Naive B cell (primary cell): ENCODE measurements around the gene LRWD1. TPM values are rescaled to one million over a fixed set of nuclear protein-coding genes. Genes with fewer than 3 reads are reported as not detected.
"Not testable (repeated sequence)": the region's sequence is repeated elsewhere in the genome, so short reads cannot be mapped to it uniquely, and the experiment has no call there.

Experiments used
- ATAC-seq, 2 donors: fragments of 150-1000 bp; cut with Tn5 transposase; 2 replicates each; pipeline ENCODE4 v1.10.0; 2021; ENCODE audit warnings: low read depth in 2 of 2, mild to moderate bottlenecking in 2 of 2, moderate library complexity in 2 of 2
- DNase-seq: peaks from one replicate; pipeline ENCODE4 v3.0.0; 2022
- H3K27ac Mint-ChIP-seq, 6 donors: one replicate each; pipeline ENCODE4 v1.8.0; 2020 to 2022; ENCODE audit warnings: mild to moderate bottlenecking in 6 of 6, mixed read lengths in 6 of 6, moderate library complexity in 5 of 6, inconsistent platforms in 2 of 6
- H3K27me3 Mint-ChIP-seq, 3 donors: one replicate each; pipeline ENCODE4 v1.8.0; 2021 to 2022; ENCODE audit warnings: mixed read lengths in 3 of 3, mild to moderate bottlenecking in 1 of 3
- H3K36me3 Mint-ChIP-seq, 2 donors: one replicate each; pipeline ENCODE4 v1.8.0; 2020 to 2022; ENCODE audit warnings: mixed read lengths in 2 of 2, inconsistent platforms in 1 of 2, mild to moderate bottlenecking in 1 of 2
- H3K4me1 Mint-ChIP-seq, 3 donors: one replicate each; pipeline ENCODE4 v1.8.0; 2020 to 2022; ENCODE audit warnings: mixed read lengths in 3 of 3, inconsistent platforms in 1 of 3, mild to moderate bottlenecking in 1 of 3, moderate library complexity in 1 of 3
- H3K4me3 Mint-ChIP-seq, 8 donors: one replicate each; pipeline ENCODE4 v1.8.0; 2020 to 2022; ENCODE audit warnings: mild to moderate bottlenecking in 8 of 8, mixed read lengths in 8 of 8, moderate library complexity in 8 of 8, inconsistent platforms in 2 of 8
- H3K9me3 Mint-ChIP-seq, 7 donors: one replicate each; pipeline ENCODE4 v1.8.0; 2020 to 2022; ENCODE audit warnings: mixed read lengths in 7 of 7, mild to moderate bottlenecking in 5 of 7, inconsistent platforms in 2 of 7, moderate library complexity in 1 of 7
- polyA plus RNA-seq, 6 donors: library from polyadenylated mRNA; unstranded; fragments of 300-500 nt; fragmentation: Illumina TruSeq; gene quantifications; one replicate each; pipeline ENCODE4 v1.2.3, GENCODE V29; 2021; ENCODE audit warnings: low read depth in 6 of 6

Gene LRWD1
- polyA plus RNA-seq, 6 donors from 2014 or later, result 6.9 to 22.1 (median 17.3) TPM

- peaks cover 20 to 27% (median 25%) of the 10 kb centered on the region in 3 donors for H3K4me1 Mint-ChIP-seq
- H3K36me3 Mint-ChIP-seq, result peaks cover 0 to 15% of the 10 kb centered on the region in 2 donors
- no peaks in the 10 kb centered on the region for H3K27me3 Mint-ChIP-seq
- H3K27ac Mint-ChIP-seq, result peak overlapping the region in 4 of 6 donors; percentile 23 to 90 (median 52)
- H3K4me3 Mint-ChIP-seq, result peak overlapping the region in 3 of 8 donors; percentile 6 to 56 (median 47)
- DNase-seq (peak; percentile 50), ATAC-seq (peak; percentile 92 to 98)
- H3K9me3 Mint-ChIP-seq, result no peaks in the 10 kb centered on the region
These were observed 14.5 kb upstream of the LRWD1 start for GRCh38 chr7:102450242-102450641.

GRCh38 chr7:102451371-102452054 lies 13.3 kb upstream of the LRWD1 start:
- Mint-ChIP-seq H3K4me1 (peaks cover 11 to 18% (median 14%) of the 10 kb centered on the region in 3 donors), H3K36me3 (peaks cover 0 to 6% of the 10 kb centered on the region in 2 donors), H3K27ac (no peak overlapping the region), H3K4me3 (no peak overlapping the region), H3K27me3 (no peaks in the 10 kb centered on the region), H3K9me3 (no peaks in the 10 kb centered on the region)
- ATAC-seq (no peak), DNase-seq (no peak)

GRCh38 chr7:102452451-102452850 lies 12.3 kb upstream of the LRWD1 start:
- Mint-ChIP-seq H3K9me3 (no peaks in the 10 kb centered on the region), H3K4me1 (peaks cover 7 to 22% (median 11%) of the 10 kb centered on the region in 3 donors), H3K4me3 (no peak overlapping the region), H3K27me3 (no peaks in the 10 kb centered on the region), H3K36me3 (peaks cover 0 to 6% of the 10 kb centered on the region in 2 donors), H3K27ac (peak overlapping the region in 1 of 6 donors; percentile 74)
- DNase-seq (no peak), ATAC-seq (no peak)

GRCh38 chr7:102453319-102453718 lies 11.5 kb upstream of the LRWD1 start:
- H3K4me3 Mint-ChIP-seq, result no peak overlapping the region
- no peak for DNase-seq
- ATAC-seq, result no peak
- H3K9me3 Mint-ChIP-seq, result no peaks in the 10 kb centered on the region
- peak overlapping the region in 1 of 6 donors; percentile 67 for H3K27ac Mint-ChIP-seq
- peaks cover 0 to 6% of the 10 kb centered on the region in 2 donors for H3K36me3 Mint-ChIP-seq
- H3K27me3 Mint-ChIP-seq, result no peaks in the 10 kb centered on the region
- peaks cover 7 to 22% (median 11%) of the 10 kb centered on the region in 3 donors for H3K4me1 Mint-ChIP-seq

DNA sequence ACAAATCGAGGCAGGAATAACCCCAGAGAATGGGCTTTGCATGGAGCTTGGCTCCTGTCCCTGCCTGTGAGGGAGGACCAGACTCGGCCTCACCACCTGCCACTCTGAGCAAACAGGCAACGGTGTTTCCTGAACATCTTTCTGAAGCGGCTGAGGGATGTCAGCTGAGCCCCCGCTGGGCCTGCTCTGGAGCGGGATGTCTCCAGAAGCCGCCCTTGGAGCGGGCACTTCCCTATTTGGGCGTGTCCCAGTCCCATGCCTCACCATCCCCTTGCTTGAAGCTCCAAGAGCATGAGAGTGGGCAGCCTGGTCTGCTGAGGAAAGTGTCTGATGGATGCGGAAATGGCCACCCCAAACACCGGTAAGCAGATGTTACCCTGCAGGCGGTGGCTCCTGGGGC lies 10.3 kb upstream of the LRWD1 start:
- peaks cover 7 to 20% (median 11%) of the 10 kb centered on the region in 3 donors for H3K4me1 Mint-ChIP-seq
- H3K9me3 Mint-ChIP-seq, result no peaks in the 10 kb centered on the region
- H3K4me3 Mint-ChIP-seq, result no peak overlapping the region
- ATAC-seq (no peak), DNase-seq (no peak)
- H3K36me3 Mint-ChIP-seq, result peaks cover 0 to 6% of the 10 kb centered on the region in 2 donors
- H3K27ac Mint-ChIP-seq, result peak overlapping the region in 1 of 6 donors; percentile 75
- no peaks in the 10 kb centered on the region for H3K27me3 Mint-ChIP-seq

DNA sequence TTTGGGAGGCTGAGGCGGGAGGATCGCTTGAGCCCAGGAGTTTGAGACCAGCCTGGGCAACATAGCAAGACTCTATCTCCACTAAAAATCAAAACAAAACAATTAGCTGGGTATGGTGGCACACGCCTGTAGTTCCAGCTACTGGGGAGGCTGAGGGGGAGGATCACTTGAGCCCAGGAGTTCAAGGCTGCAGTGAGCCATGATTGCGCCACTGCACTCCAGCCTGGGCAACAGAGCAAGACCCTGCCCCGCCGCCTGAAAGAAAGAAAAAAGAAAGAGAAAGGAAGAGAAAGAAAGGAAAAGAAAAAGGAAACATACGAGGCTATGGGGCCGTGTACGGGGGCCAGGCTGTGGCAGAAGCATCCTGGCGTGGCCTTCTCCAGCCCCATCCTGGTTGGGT lies 9.9 kb upstream of the LRWD1 start:
- not testable (repeated sequence) for ATAC-seq, H3K9me3 Mint-ChIP-seq, DNase-seq, H3K36me3 Mint-ChIP-seq, H3K27me3 Mint-ChIP-seq
- peak overlapping the region in 2 of 6 donors; percentile 75 to 94 for H3K27ac Mint-ChIP-seq
- peak overlapping the region in 1 of 8 donors; percentile 66 for H3K4me3 Mint-ChIP-seq
- H3K4me1 Mint-ChIP-seq, result peaks cover 7 to 20% (median 11%) of the 10 kb centered on the region in 3 donors

DNA sequence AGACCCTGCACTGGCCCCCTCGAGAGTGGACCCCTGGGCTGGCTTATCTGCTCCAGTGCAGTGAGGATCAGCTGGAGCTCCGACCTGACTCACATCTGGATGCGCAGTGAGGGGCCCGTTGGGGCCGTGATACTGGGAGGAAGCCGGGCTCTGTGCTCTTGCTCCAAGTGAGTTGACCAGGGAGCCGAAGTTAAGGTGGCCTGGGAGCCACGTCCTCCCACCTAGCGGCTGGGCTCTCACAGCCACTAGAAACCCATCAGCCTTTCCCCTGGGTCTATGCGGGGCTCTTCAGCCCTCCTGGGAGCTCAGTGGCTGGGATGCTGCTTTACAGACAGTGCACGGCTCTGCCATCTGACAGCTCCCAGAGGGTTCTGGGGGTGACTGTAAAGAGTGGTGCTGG lies 9.2 kb upstream of the LRWD1 start:
- ATAC-seq, result no peak
- H3K36me3 Mint-ChIP-seq, result peaks cover 0 to 6% of the 10 kb centered on the region in 2 donors
- H3K27ac Mint-ChIP-seq, result peak overlapping the region in 2 of 6 donors; percentile 39 to 65
- no peaks in the 10 kb centered on the region for H3K9me3 Mint-ChIP-seq
- no peak overlapping the region for H3K4me3 Mint-ChIP-seq
- H3K27me3 Mint-ChIP-seq, result no peaks in the 10 kb centered on the region
- H3K4me1 Mint-ChIP-seq, result peaks cover 4 to 18% (median 8%) of the 10 kb centered on the region in 3 donors
- DNase-seq, result no peak

DNA sequence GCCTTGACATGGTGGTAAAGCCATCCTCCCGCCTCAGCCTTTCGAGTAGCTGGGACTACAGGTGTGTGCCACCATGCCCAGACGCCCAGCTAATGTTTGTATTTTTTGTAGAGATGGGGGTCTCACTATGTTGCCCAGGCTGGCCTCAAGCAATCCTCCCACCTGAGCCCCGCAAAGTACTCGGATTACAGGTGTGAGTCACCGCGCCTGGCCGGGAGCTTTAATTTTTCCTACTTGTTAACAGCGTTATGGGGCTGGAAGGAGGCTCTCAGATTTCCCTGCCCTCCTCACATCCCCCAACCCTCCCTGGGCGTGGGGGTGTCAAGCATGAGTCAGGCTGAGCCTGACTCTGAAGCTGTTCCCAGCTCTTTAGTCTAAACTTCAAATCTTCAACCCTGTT lies 8.5 kb upstream of the LRWD1 start:
- no peak for ATAC-seq

GRCh38 chr7:102457352-102457924 lies 7.3 kb upstream of the LRWD1 start:
- Mint-ChIP-seq H3K4me1 (peaks cover 8 to 20% (median 19%) of the 10 kb centered on the region in 3 donors), H3K36me3 (peaks cover 0 to 6% of the 10 kb centered on the region in 2 donors), H3K4me3 (no peak overlapping the region), H3K27ac (no peak overlapping the region), H3K9me3 (no peaks in the 10 kb centered on the region), H3K27me3 (no peaks in the 10 kb centered on the region)
- DNase-seq (no peak), ATAC-seq (no peak)

More for the DNA sequence above, 8.5 kb upstream of the LRWD1 start:
- peaks cover 0 to 6% of the 10 kb centered on the region in 2 donors for H3K36me3 Mint-ChIP-seq
- H3K9me3 Mint-ChIP-seq, result no peaks in the 10 kb centered on the region
- no peaks in the 10 kb centered on the region for H3K27me3 Mint-ChIP-seq
- H3K4me3 Mint-ChIP-seq, result no peak overlapping the region
- DNase-seq, result no peak
- peak overlapping the region in 3 of 6 donors; percentile 36 to 80 (median 57) for H3K27ac Mint-ChIP-seq
- H3K4me1 Mint-ChIP-seq, result peaks cover 7 to 17% (median 10%) of the 10 kb centered on the region in 3 donors

DNA sequence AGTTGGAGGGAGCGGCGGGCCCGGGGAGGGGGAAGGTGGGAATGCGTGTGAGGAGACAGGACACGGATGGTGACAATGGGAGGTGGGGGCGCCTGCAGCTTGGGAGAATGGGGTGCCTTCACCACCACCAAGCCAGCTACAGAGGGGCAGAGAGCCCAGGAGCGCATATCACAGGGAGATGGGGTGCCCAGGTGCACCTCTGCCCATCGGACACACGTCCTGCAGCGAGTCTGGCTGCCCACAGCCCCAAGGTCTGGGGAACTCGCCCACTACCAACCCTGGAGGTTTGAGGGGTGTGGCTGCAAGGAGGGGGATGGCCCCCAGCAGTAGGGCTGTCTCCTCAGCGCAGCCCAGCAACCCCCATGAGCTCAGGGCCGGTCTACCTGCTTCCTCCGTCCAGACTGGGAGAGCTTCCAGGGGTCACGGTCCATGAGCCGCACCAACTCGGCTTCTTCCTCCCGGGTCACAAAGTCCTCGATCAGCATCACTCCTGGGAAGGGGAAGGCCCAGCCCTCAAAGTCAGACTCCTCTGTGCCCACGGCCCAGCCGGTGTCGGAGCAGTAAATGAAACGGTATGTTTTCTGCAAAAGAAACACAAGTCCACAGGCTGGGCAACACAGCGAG lies 5.5 kb upstream of the LRWD1 start:
- H3K4me3 Mint-ChIP-seq, result no peak overlapping the region
- peak overlapping the region in 1 of 6 donors; percentile 18 for H3K27ac Mint-ChIP-seq
- no peaks in the 10 kb centered on the region for H3K27me3 Mint-ChIP-seq
- peaks cover 0 to 6% of the 10 kb centered on the region in 2 donors for H3K36me3 Mint-ChIP-seq
- H3K4me1 Mint-ChIP-seq, result peaks cover 17 to 36% (median 30%) of the 10 kb centered on the region in 3 donors
- DNase-seq, result no peak
- ATAC-seq, result no peak
- no peaks in the 10 kb centered on the region for H3K9me3 Mint-ChIP-seq

DNA sequence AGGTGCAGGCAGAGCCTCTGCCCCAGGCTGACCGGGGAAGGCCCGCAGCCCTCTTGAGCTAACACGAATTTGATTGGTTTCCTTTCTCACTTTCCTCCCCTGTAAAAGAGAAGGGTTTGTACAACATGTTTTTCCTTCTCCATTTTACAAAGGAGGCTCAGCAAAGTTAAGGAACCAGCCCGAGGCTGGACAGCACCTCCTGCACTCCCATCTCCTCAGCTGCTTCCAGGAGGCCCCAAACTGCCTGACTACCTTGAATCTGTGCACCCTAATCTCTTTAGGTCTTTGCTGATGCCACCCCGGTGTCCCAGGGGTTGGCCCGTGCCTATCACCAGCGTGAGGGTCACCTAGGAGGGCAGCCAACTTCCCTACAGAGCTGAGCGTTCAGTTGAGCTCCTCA lies 4.3 kb upstream of the LRWD1 start:
- Mint-ChIP-seq H3K27me3 (no peaks in the 10 kb centered on the region), H3K4me3 (peak overlapping the region in 1 of 8 donors; percentile 24), H3K9me3 (no peaks in the 10 kb centered on the region), H3K4me1 (peaks cover 15 to 39% (median 25%) of the 10 kb centered on the region in 3 donors), H3K27ac (peak overlapping the region in 1 of 6 donors; percentile 63), H3K36me3 (no peaks in the 10 kb centered on the region)
- no peak for DNase-seq
- no peak for ATAC-seq

- no peaks in the 10 kb centered on the region for H3K27me3 Mint-ChIP-seq
- DNase-seq (no peak), ATAC-seq (no peak)
- H3K4me1 Mint-ChIP-seq, result peaks cover 24 to 53% (median 40%) of the 10 kb centered on the region in 3 donors
- no peaks in the 10 kb centered on the region for H3K9me3 Mint-ChIP-seq
- peak overlapping the region in 4 of 6 donors; percentile 33 to 94 (median 74) for H3K27ac Mint-ChIP-seq
- H3K4me3 Mint-ChIP-seq, result peak overlapping the region; percentile 81 to 95 (median 87)
- no peaks in the 10 kb centered on the region for H3K36me3 Mint-ChIP-seq
These were observed 775 bp upstream of the LRWD1 start for GRCh38 chr7:102463841-102464576.

DNA sequence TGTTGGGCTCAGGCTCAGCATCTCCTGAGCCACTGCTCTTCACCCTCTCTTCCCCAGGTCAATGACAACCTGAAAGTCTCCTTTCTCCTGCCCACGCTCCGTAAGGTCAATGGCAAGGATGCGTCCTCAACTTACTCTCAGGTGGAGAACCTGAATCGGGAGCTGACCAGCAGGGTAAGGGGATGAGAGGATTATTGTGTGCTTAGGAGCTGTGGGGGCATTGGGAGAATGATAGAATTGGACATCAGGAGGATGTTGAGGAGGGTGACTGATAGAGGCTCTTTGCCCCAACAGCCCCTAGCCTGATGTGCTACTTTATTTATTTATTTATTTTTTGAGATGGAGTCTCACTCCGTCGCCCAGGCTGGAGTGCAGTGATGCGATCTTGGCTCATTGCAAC lies 1.3 kb downstream of the LRWD1 start:
- Mint-ChIP-seq H3K36me3 (no peaks in the 10 kb centered on the region), H3K27me3 (no peaks in the 10 kb centered on the region), H3K27ac (peak overlapping the region in 4 of 6 donors; percentile 33 to 84 (median 66)), H3K4me3 (peak overlapping the region; percentile 81 to 95 (median 87)), H3K9me3 (no peaks in the 10 kb centered on the region), H3K4me1 (peaks cover 23 to 47% (median 35%) of the 10 kb centered on the region in 3 donors)
- no peak for DNase-seq
- no peak for ATAC-seq
